ENCODE data around the gene ADGRL3.

The ADGRL3 gene

DNA sequence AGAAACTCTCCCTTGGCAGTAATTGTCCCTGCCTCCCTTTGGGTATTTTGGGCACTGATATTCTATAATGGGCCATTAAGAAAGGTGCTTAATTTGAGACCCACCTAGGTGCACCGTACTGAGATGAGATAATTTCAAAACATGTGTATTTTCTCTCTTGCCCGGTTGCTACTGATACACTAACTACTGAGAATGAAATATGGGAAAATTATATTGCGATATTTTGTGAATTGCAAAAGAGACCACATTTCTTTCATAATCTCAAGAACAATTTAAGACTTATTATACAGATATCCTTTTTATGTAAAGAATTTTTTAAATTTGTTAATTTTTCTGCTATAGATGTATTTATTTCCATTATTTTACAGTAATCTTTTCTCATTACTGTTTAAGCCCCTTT lies 284.9 kb downstream of the ADGRL3 start:
- TF ChIP-seq, protein P1, sequence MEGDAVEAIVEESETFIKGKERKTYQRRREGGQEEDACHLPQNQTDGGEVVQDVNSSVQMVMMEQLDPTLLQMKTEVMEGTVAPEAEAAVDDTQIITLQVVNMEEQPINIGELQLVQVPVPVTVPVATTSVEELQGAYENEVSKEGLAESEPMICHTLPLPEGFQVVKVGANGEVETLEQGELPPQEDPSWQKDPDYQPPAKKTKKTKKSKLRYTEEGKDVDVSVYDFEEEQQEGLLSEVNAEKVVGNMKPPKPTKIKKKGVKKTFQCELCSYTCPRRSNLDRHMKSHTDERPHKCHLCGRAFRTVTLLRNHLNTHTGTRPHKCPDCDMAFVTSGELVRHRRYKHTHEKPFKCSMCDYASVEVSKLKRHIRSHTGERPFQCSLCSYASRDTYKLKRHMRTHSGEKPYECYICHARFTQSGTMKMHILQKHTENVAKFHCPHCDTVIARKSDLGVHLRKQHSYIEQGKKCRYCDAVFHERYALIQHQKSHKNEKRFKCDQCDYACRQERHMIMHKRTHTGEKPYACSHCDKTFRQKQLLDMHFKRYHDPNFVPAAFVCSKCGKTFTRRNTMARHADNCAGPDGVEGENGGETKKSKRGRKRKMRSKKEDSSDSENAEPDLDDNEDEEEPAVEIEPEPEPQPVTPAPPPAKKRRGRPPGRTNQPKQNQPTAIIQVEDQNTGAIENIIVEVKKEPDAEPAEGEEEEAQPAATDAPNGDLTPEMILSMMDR (IDR thresholded peaks at IDR 0.05; ENCODE audit: low read depth, low read length, missing control alignments), result no peak
- DNase-seq (ENCODE audit: low read depth), result no peak
- in situ Hi-C loops (cut with HindIII; ENCODE audit: low sequenced_read_pairs), result no loop called here
- no peak overlapping the region for H3K4me3 ChIP-seq (ENCODE audit: low read depth, low read length)

DNA sequence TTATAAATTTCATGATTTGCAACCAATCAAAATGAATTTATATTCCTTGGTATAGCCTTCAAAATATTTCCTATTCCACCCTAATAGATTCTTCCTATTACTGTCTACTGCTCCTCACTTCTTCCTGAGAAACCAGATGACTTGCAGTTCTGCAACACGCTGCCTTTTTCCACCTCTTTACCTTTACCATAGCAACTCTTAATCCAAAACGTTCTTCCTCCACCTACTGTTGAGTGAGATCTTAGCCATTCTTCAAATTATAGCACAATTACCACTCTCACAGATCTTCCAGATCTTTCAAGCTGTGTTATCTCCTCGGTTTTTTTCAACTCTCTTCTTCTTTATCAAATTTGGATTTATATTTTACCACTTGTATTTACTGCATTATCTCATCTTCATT lies 289.8 kb downstream of the ADGRL3 start:
- no peak for DNase-seq (ENCODE audit: low read depth)
- no peak overlapping the region for H3K4me3 ChIP-seq (ENCODE audit: low read depth, low read length)
- in situ Hi-C loops (cut with HindIII; ENCODE audit: low sequenced_read_pairs), result no loop called here
- TF ChIP-seq, protein P1 (IDR thresholded peaks at IDR 0.05; ENCODE audit: low read depth, low read length, missing control alignments), result no peak

DNA sequence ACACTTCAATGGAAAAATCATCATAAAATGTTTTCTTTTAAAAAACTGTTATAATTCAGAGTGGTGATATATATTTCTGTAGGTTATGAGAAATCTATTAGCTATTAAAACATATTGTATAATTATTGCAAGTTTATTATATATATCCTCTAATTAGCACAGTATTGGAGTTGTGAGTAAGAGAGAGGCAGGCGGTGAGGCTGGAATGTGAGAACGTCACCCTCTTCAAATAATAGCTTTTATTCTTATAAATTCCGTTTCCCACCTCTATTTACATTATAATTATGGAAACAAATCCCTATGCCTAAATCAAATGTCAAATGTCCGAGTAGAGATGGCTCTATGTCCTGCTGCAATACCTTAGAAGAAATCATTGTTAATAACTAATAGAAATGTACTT lies 292.9 kb downstream of the ADGRL3 start:
- no peak for DNase-seq (ENCODE audit: low read depth)
- in situ Hi-C loops (cut with HindIII; ENCODE audit: low sequenced_read_pairs), result no loop called here
- H3K4me3 ChIP-seq (ENCODE audit: low read depth, low read length), result no peak overlapping the region
- TF ChIP-seq, protein P1 (IDR thresholded peaks at IDR 0.05; ENCODE audit: low read depth, low read length, missing control alignments), result no peak

DNA sequence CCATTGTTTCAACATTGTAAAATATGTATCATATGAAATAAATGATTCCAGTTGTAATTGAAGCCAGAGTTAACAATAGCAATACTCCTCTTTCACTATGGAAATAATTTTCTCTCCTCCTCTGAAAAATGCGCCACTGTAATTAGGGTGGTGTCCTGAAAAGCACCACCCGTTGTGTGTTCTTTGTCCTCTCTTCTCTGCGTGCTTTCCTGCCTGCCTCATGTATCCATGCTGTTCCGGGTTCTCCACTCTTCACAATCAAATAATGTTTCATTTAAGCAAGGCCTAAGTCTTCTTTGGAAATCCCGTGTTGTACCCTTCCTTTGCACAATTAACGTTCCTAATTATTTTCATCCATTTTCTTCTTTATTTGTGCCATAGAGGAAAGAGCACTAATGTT lies 293.3 kb downstream of the ADGRL3 start:
- H3K4me3 ChIP-seq (ENCODE audit: low read depth, low read length), result no peak overlapping the region
- in situ Hi-C loops (cut with HindIII; ENCODE audit: low sequenced_read_pairs), result no loop called here
- DNase-seq (ENCODE audit: low read depth), result no peak
- TF ChIP-seq, protein P1 (IDR thresholded peaks at IDR 0.05; ENCODE audit: low read depth, low read length, missing control alignments), result no peak

DNA sequence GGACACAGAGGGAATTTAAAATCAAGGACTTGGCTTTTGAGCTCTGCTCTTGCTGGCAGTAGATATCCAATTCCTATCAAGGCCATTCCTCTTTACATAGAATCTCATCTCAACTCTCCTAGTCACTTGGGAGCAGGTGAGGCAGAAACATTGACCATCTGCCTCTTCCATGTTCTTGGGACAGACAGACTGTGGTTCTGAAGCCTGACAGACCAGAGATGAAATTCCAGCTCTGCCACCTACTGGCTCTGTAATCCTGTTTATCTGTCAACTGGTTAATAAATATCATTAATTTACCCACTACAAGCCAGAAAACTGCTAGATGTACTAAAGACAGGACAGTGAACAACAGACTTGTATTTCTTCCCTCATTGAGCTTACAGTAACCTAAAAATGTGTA lies 300.8 kb downstream of the ADGRL3 start:
- in situ Hi-C loops (cut with HindIII; ENCODE audit: low sequenced_read_pairs), result no loop called here
- TF ChIP-seq, protein P1 (IDR thresholded peaks at IDR 0.05; ENCODE audit: low read depth, low read length, missing control alignments), result no peak
- H3K4me3 ChIP-seq (ENCODE audit: low read depth, low read length), result no peak overlapping the region
- no peak for DNase-seq (ENCODE audit: low read depth)

DNA sequence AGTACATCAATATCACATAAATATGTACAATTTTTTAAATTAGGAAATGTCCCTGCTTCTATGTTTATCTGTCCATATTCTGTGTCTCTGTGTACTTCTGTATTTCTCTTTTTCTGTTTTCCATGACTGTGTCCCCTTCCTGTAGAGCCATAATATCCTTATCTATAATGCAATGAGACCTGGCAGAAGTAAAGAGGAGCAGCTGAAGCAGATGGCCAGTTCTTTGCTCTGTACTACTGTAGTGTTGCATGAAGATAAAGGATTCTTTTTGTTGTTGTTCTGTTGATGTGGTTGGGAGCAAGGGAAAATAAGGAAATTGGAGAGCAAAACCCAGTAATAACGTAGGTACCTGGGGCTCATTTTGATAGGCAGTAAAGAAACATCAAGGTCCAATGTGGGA lies 301.7 kb downstream of the ADGRL3 start:
- DNase-seq (ENCODE audit: low read depth), result no peak
- no peak overlapping the region for H3K4me3 ChIP-seq (ENCODE audit: low read depth, low read length)
- in situ Hi-C loops (cut with HindIII; ENCODE audit: low sequenced_read_pairs), result no loop called here
- TF ChIP-seq, protein P1 (IDR thresholded peaks at IDR 0.05; ENCODE audit: low read depth, low read length, missing control alignments), result no peak
